Neural cell (in vitro differentiated cells): ENCODE results near the gene OLFML3.

Experiments
- POLR2AphosphoS5 ChIP-seq: IDR thresholded peaks from 2 replicates; pipeline ENCODE4 v1.6.1; 2012
- TF ChIP-seq, protein P1 (sequence below): fragments of 450-650 bp; IDR thresholded peaks from 2 replicates; pipeline ENCODE4 v1.5.1; 2014; ENCODE audit warnings: antibody characterized with exemption, mild to moderate bottlenecking, moderate library complexity; ENCODE audit not compliant: poor library complexity, severe bottlenecking

DNA sequence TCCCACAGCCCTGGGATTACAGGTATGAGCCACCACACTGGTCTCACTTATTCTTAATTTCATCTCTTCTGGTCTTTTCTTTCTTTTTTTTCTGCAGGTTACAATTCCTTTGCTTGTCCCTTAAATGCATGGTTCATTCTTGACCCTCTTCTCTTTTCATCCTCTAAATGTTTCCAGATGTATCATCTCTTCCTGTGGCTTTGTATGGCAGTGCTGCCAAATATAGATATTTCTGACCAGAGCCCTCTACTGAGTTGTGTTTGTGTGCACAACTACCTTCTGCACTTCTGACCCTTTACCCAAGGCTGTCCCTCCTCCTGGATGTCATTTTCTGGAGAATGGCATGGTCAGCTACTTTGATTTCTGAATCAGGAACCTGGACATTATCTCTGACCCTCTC, 32.5 kb downstream of the OLFML3 start:
- TF ChIP-seq POLR2AphosphoS5, result no peak
- TF ChIP-seq, protein P1, sequence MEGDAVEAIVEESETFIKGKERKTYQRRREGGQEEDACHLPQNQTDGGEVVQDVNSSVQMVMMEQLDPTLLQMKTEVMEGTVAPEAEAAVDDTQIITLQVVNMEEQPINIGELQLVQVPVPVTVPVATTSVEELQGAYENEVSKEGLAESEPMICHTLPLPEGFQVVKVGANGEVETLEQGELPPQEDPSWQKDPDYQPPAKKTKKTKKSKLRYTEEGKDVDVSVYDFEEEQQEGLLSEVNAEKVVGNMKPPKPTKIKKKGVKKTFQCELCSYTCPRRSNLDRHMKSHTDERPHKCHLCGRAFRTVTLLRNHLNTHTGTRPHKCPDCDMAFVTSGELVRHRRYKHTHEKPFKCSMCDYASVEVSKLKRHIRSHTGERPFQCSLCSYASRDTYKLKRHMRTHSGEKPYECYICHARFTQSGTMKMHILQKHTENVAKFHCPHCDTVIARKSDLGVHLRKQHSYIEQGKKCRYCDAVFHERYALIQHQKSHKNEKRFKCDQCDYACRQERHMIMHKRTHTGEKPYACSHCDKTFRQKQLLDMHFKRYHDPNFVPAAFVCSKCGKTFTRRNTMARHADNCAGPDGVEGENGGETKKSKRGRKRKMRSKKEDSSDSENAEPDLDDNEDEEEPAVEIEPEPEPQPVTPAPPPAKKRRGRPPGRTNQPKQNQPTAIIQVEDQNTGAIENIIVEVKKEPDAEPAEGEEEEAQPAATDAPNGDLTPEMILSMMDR, result no peak
